ENCODE results near the gene RPL10.

The RPL10 gene

DNA sequence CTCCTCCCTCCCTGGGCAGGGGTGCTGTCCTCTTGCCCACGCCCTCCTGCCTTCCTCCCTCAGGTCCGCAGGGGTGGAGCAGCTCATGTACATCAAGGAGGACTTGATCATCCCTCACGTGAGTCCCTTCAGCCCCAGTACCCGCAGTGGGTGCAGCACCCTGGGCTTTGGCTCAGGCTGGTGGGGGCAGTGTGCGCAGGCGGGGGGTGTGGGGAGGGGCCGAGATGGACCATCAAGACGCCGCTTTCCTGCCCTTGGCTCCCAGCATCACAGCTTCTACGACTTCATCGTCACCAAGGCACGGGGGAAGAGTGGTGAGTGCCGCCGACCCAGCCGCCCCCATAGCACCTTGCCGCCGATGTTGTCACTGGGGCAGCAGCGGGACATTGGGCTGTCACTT, 51.4 kb downstream of the RPL10 start:
- DNase-seq (ENCODE audit: low spot score), result no peak

DNA sequence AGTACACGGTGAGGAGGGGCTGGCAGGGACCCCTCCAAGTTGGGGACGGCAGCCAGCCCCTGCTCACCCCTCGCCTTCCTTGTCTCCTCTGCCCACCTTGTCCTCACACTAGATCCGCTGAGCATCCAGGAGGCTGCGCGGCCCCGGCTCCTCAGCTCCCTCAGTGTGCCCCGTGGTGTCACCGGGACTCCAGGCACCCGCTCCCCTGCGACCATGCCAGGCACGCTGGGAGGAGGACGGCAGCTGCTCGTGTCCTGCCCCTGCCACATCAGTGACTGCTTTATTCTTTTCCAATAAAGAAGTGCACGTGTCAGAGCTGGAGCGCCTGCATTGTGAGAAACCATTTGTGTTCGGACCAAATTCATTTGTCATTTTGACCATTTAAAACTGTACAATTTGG, 52.1 kb downstream of the RPL10 start:
- no peak for DNase-seq (ENCODE audit: low spot score)

Measured in D341Med (cell line).